ENCODE measurements around the gene PIGZ. TPM values are rescaled to one million over a fixed set of nuclear protein-coding genes. Genes with fewer than 3 reads are reported as not detected.

The PIGZ gene
- total RNA-seq, 2 experiments from 2014 or later = 0.65 to 0.71 TPM

DNA sequence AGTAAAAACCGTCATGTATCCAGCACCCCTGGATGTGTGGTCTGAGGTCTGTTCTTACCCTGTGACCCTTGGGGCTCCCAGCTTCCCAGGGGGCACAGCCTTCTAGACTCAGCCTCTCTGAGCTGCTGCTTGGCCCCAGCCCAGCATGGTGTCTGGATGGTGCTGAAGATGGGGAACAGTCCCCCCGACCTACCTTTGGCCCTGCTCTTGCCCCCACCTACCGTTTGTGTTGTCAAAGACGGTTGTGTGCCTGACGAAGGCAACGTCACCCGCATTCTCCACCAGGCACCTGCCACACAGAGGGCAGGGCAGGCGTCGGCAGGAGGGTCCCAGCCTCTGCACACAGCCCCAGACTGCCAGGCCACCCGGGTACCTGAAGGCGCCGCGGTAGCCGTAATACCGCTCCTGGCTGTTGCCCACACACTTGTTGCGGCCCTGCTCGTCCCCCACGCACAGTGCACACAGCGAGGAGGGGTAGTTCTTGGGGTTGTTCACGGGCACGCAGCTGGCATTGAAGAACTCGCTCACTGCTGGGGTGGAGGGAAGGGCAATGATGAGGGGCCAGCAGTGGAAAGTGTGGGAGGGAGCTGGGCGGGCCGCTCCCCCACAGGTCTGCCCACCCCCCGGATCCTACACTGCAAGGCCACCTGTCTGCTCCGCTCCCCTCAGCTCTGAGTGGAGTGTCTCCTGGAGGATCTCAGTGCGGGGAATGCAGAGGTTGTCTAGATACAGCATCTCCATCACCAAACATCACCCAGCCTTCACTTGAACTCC is 40.0 kb upstream of the PIGZ start:
- peaks cover 8% of the 10 kb centered on the region for H3K4me1 Mint-ChIP-seq (ENCODE audit: low read depth)
- H3K27me3 Mint-ChIP-seq = no peaks in the 10 kb centered on the region
- no peaks in the 10 kb centered on the region for H3K36me3 Mint-ChIP-seq
- intact Hi-C loops (cut with micrococcal nuclease) = no loop called here
- ChIA-PET POLR2A (no interaction called here), CTCF (interaction anchor here (1.2 kb wide), 1 partner anchor 21 kb away, joined by 3 read pairs; the partner anchor contains the start of gene MELTF)
- no peak overlapping the region for H3K4me3 Mint-ChIP-seq
- DNase-seq = no peak
- H3K9me3 Mint-ChIP-seq = no peaks in the 10 kb centered on the region
- H3K27ac Mint-ChIP-seq = no peak overlapping the region

GRCh38 chr3:197007953-197008352 is 39.3 kb upstream of the PIGZ start:
- peaks cover 8% of the 10 kb centered on the region for H3K4me1 Mint-ChIP-seq (ENCODE audit: low read depth)

DNA sequence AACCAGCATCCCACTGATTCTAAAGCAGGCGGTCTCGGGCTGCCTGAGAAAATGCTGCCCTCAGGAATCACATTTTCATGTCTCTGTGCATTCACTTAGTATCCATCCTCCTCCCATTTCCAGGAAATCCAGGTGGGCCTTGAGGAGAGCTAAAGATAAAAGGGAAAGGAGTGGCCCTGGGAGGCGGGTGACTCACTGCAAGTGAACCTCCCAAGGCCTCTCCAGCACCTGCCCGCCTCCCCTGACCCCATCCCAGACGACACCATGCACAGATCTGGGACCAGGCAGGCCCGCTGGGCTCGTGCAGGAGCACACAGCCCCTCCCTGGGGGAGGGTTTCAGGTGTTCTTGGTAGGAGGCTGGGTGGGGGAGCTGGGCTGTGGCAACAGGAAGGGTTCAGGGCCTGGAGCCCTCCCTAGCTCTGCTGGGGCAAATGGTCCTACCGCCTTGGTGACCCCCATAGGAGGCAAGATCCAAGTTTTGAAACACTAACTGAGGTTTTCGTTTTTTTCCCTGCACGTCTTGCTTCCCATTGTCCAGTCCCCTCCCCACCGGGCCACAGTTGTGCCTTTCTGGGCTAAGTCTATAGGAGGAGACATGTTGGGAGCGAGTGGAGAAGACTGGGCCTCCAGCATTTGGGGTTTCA is 38.8 kb upstream of the PIGZ start:
- H3K27me3 Mint-ChIP-seq = no peaks in the 10 kb centered on the region
- DNase-seq = no peak
- H3K27ac Mint-ChIP-seq = no peak overlapping the region
- no peak overlapping the region for H3K4me3 Mint-ChIP-seq
- ChIA-PET POLR2A (no interaction called here), CTCF (interaction anchor here (0.6 kb wide), 1 partner anchor 173 kb away, joined by 4 read pairs; no protein-coding TSS in a partner anchor)
- intact Hi-C loops (cut with micrococcal nuclease) = no loop called here
- H3K36me3 Mint-ChIP-seq = no peaks in the 10 kb centered on the region
- H3K4me1 Mint-ChIP-seq (ENCODE audit: low read depth) = peaks cover 8% of the 10 kb centered on the region
- H3K9me3 Mint-ChIP-seq = no peaks in the 10 kb centered on the region

More at GRCh38 chr3:197007953-197008352, 39.3 kb upstream of the PIGZ start:
- no peaks in the 10 kb centered on the region for H3K9me3 Mint-ChIP-seq
- DNase-seq = no peak
- no peaks in the 10 kb centered on the region for H3K27me3 Mint-ChIP-seq
- ChIA-PET CTCF (no interaction called here), POLR2A (no interaction called here)
- no peak overlapping the region for H3K4me3 Mint-ChIP-seq
- intact Hi-C loops (cut with micrococcal nuclease) = no loop called here
- no peaks in the 10 kb centered on the region for H3K36me3 Mint-ChIP-seq
- H3K27ac Mint-ChIP-seq = no peak overlapping the region

GRCh38 chr3:197006860-197007259 is 38.2 kb upstream of the PIGZ start:
- intact Hi-C loops (cut with micrococcal nuclease) = no loop called here
- Mint-ChIP-seq H3K27me3 (no peaks in the 10 kb centered on the region), H3K27ac (no peak overlapping the region), H3K4me1 (ENCODE audit: low read depth) (peaks cover 8% of the 10 kb centered on the region), H3K9me3 (no peaks in the 10 kb centered on the region), H3K4me3 (no peak overlapping the region), H3K36me3 (no peaks in the 10 kb centered on the region)
- CTCF ChIA-PET = interaction anchor here (0.6 to 1.0 kb wide), 2 partner anchors 173 to 181 kb away, joined by 3 to 4 read pairs; no protein-coding TSS in a partner anchor
- POLR2A ChIA-PET = no interaction called here
- no peak for DNase-seq

GRCh38 chr3:197006446-197006845 is 37.8 kb upstream of the PIGZ start:
- ChIA-PET POLR2A (no interaction called here), CTCF (interaction anchor here (0.6 to 6.6 kb wide), 3 partner anchors 24 to 181 kb away, joined by 3 to 45 read pairs (median 4); partner anchors contain the start of gene MELTF)
- DNase-seq = no peak
- Mint-ChIP-seq H3K27ac (no peak overlapping the region), H3K36me3 (no peaks in the 10 kb centered on the region), H3K27me3 (no peaks in the 10 kb centered on the region), H3K4me1 (ENCODE audit: low read depth) (peaks cover 11% of the 10 kb centered on the region), H3K4me3 (no peak overlapping the region), H3K9me3 (no peaks in the 10 kb centered on the region)
- intact Hi-C loops (cut with micrococcal nuclease) = no loop called here

DNA sequence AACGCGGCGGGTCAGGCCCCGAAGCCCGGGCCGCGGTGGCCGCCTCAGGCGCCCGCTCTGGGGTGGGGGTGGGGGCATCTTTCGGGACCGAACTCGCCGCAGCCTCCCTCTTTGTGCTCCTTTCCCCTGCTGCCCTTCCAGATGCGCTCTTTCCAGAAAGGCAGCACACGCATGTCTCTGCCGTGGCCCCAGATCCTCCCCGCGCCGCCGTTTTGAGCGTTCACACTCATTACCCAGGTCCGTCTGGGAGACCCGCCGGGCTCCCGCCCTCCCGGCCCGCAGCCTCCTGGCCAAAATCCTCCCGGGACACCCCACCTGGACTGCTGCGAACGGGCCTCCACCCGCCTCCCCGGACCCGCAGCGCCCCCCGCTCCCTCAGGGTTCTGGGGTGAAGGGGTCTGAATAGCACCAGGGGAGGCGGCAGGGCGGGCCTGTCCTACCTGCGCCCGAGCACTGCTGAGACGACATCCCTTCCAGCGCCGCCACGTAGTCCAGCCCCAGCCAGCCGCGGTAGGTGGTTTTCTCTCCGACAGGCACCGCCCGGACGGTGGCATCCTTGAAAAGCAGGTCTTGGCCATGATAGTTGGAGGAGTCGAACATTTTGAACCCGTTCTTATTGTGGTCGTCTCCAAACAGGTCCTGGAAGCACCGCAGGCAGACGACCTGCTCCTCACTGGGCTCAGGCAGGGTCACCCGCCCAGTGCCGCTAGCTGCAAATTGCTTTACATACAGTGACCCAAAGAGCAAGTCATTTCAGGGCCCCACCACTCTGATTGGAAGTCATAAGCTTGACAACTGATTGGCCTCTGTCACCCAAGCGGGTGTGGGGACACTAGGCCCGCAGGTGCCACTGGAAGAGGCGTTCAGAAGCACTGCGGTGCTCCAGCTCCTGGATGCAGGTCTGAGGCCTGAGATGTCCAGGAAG is 35.1 kb upstream of the PIGZ start:
- ChIA-PET POLR2A (interaction anchor here (0.7 to 1.8 kb wide), 2 partner anchors 62 to 136 kb away, joined by 3 to 6 read pairs; partner anchors contain the start of genes NCBP2 and SENP5), CTCF (interaction anchor here (0.7 to 6.6 kb wide), 10 partner anchors 10 to 184 kb away, joined by 3 to 45 read pairs (median 4); partner anchors contain the start of gene MELTF)
- Mint-ChIP-seq H3K36me3 (no peaks in the 10 kb centered on the region), H3K4me1 (ENCODE audit: low read depth) (peaks cover 11% of the 10 kb centered on the region), H3K27me3 (no peaks in the 10 kb centered on the region), H3K4me3 (peak overlapping the region; percentile 72), H3K9me3 (no peaks in the 10 kb centered on the region), H3K27ac (peak overlapping the region; percentile 64)
- intact Hi-C loops (cut with micrococcal nuclease) = no loop called here
- DNase-seq = peak; percentile 46

DNA sequence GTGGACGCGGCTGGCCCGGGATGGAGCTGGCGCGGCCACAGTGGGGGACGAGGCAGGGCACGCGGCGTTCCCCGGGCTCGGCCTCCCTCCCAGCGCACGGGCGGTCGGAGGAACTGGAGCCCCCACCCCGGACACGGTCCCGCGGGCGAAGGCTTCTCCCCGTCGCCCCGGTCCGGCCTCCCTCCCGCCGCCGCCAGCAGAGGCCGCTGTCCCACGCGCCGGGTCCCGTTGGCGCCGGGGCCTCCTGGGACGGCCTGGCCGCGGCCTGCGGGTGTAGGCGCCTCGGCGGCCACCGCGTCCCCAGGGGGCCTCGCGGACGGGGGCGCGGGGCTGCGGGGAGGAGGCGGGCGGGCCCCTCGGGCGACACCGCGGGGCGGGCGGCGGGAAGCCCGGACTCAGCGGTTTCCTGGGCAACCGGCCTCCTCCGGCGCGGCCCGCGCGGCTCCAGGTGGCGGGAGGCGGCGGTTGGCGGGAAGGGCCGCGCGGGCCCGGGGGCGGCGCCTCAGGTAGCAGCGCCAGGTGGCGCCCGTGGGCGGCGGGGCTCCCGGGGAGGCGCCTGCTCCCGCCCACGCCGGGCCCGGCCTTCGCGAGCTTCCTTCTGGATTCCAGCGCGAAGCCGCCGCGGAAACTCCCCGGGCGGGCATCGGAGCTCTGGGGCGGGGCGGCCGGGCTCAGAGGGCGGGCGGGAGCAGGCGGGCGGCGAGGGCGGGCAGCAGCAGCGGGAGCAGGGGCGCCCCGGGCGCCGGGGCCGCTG is 34.2 kb upstream of the PIGZ start:
- H3K36me3 Mint-ChIP-seq = no peaks in the 10 kb centered on the region
- no peaks in the 10 kb centered on the region for H3K9me3 Mint-ChIP-seq
- ChIA-PET CTCF (interaction anchor here (0.7 to 6.6 kb wide), 11 partner anchors 9 to 222 kb away, joined by 3 to 45 read pairs (median 4); partner anchors contain the start of gene MELTF), POLR2A (interaction anchor here (0.7 to 1.8 kb wide), 2 partner anchors 61 to 135 kb away, joined by 3 to 6 read pairs; partner anchors contain the start of genes NCBP2 and SENP5)
- no peaks in the 10 kb centered on the region for H3K27me3 Mint-ChIP-seq
- no peak overlapping the region for H3K4me3 Mint-ChIP-seq
- H3K27ac Mint-ChIP-seq = no peak overlapping the region
- peaks cover 11% of the 10 kb centered on the region for H3K4me1 Mint-ChIP-seq (ENCODE audit: low read depth)
- intact Hi-C loops (cut with micrococcal nuclease) = loop anchor here (1.0 kb wide), 2 partner anchors 26 to 184 kb away; partner anchors contain the start of gene MELTF
- peak; percentile 87 for DNase-seq

DNA sequence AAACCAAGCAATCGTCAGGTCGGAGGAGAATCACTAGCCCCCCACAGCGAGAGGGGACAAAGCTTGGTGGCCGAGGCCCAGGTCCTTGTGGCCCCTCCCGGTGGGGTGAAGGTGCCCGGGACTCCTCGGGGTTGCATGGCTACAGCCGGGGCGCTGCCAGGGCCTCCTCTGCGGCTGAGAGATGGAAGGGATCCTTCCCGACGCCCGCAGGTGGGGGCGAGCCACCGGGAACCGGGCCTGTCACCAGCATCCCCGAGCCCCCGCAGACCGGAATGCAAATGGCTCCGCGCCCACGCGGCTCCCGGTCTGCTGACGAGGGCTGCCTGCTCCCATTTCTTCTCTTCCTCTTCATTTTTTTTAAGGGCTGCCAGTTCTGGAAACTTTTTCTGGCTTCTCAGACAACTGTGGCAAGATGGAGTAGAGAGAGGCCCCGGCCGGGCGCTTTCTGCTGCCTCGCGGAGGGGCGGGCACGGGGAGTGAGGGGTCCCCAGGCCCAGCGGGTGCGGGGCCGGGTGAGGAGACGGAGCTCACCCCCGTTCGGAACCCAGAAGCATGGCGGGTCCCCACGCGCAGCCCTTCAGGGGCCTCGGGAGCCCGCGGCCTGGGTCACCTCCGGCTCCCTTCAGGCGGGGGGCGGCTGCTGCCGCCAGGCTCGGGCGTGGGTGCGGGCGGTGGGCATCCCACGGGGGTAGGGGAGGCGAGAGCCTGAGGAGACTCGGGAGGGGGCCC is 33.5 kb upstream of the PIGZ start:
- Mint-ChIP-seq H3K4me1 (ENCODE audit: low read depth) (peaks cover 11% of the 10 kb centered on the region), H3K4me3 (peak overlapping the region; percentile 68), H3K27ac (peak overlapping the region; percentile 59), H3K27me3 (no peaks in the 10 kb centered on the region), H3K9me3 (no peaks in the 10 kb centered on the region), H3K36me3 (no peaks in the 10 kb centered on the region)
- POLR2A ChIA-PET = no interaction called here
- intact Hi-C loops (cut with micrococcal nuclease) = loop anchor here (1.0 kb wide), 2 partner anchors 27 to 185 kb away; partner anchors contain the start of gene MELTF
- CTCF ChIA-PET = interaction anchor here (0.6 to 6.6 kb wide), 8 partner anchors 9 to 548 kb away, joined by 3 to 45 read pairs (median 4); partner anchors contain the start of gene MELTF
- DNase-seq = peak; percentile 18

GRCh38 chr3:197001106-197001971 is 32.7 kb upstream of the PIGZ start:
- H3K4me3 Mint-ChIP-seq = peak overlapping the region; percentile 68
- no peaks in the 10 kb centered on the region for H3K27me3 Mint-ChIP-seq
- ChIA-PET POLR2A (no interaction called here), CTCF (interaction anchor here (0.6 to 6.6 kb wide), 4 partner anchors 29 to 549 kb away, joined by 3 to 45 read pairs (median 14); partner anchors contain the start of gene MELTF)
- intact Hi-C loops (cut with micrococcal nuclease) = no loop called here
- H3K36me3 Mint-ChIP-seq = no peaks in the 10 kb centered on the region
- peaks cover 11% of the 10 kb centered on the region for H3K4me1 Mint-ChIP-seq (ENCODE audit: low read depth)
- H3K9me3 Mint-ChIP-seq = no peaks in the 10 kb centered on the region
- H3K27ac Mint-ChIP-seq = peak overlapping the region; percentile 59
- DNase-seq = no peak

DNA sequence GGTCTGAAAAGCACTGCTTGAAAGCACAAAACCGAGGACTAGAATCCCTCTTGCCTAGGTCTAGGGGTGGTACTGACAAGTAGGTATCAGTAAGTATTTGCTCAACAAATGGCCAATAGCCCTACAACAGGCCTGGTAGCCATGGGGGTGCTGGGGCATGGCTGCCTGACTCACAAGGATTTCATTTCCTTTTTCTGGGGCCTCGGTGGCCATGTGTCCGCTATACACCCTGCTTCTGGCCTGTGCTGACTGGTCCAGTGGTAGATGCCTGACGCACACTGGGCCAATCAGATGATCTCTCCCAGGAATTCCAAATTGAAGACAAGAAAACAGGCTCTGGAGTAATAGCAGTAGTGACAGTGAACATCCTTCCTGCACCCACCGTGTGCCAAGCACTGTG is 31.6 kb upstream of the PIGZ start:
- ChIA-PET CTCF (interaction anchor here (6.6 kb wide), 1 partner anchor 30 kb away, joined by 45 read pairs; the partner anchor contains the start of gene MELTF), POLR2A (interaction anchor here (0.6 kb wide), 1 partner anchor 258 kb away, joined by 3 read pairs; no protein-coding TSS in a partner anchor)
- no peak for DNase-seq
- Mint-ChIP-seq H3K27me3 (no peaks in the 10 kb centered on the region), H3K27ac (no peak overlapping the region), H3K9me3 (no peaks in the 10 kb centered on the region), H3K36me3 (no peaks in the 10 kb centered on the region), H3K4me3 (no peak overlapping the region), H3K4me1 (ENCODE audit: low read depth) (peaks cover 11% of the 10 kb centered on the region)
- intact Hi-C loops (cut with micrococcal nuclease) = no loop called here
